H4 (cell line): ENCODE measurements around the gene PPM1E. TPM values are rescaled to one million over a fixed set of nuclear protein-coding genes. Genes with fewer than 3 reads are reported as not detected.
"Not testable (repeated sequence)": the region's sequence is repeated elsewhere in the genome, so short reads cannot be mapped to it uniquely, and the experiment has no call there.

Source experiments
- DNase-seq: peaks from one replicate; pipeline ENCODE4 v3.0.0-alpha.2; 2015; ENCODE audit warnings: low spot score
- total RNA-seq: library from RNA; depleted of rRNA; stranded (reverse); fragments of >200 nt; shearing (Covaris generic); gene quantifications from 2 replicates; pipeline ENCODE4 v1.2.3, GENCODE V29; 2014

Gene PPM1E
- total RNA-seq, 1 experiment from 2014 or later: 3.1 TPM

- DNase-seq: no peak
These were observed 192.2 kb downstream of the PPM1E start for GRCh38 chr17:58947824-58948223.

DNA sequence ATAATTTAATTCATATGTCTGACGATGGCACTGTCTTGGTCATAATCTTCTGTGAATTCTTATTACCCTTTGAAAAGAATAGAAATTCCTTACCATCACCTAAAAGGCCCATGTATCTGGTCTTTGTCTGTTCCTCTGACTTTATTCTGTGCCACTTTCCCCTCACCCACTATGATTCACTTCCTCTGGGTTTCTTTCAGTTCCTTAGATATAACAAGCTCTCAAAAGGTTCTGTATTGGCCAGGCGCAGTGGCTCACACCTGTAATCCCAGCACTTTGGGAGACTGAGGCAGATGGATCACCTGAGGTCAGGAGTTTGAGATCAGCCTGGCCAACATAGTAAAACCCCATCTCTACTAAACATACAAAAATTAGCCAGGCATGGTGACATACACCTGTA is 198.7 kb downstream of the PPM1E start:
- DNase-seq: not testable (repeated sequence)

DNA sequence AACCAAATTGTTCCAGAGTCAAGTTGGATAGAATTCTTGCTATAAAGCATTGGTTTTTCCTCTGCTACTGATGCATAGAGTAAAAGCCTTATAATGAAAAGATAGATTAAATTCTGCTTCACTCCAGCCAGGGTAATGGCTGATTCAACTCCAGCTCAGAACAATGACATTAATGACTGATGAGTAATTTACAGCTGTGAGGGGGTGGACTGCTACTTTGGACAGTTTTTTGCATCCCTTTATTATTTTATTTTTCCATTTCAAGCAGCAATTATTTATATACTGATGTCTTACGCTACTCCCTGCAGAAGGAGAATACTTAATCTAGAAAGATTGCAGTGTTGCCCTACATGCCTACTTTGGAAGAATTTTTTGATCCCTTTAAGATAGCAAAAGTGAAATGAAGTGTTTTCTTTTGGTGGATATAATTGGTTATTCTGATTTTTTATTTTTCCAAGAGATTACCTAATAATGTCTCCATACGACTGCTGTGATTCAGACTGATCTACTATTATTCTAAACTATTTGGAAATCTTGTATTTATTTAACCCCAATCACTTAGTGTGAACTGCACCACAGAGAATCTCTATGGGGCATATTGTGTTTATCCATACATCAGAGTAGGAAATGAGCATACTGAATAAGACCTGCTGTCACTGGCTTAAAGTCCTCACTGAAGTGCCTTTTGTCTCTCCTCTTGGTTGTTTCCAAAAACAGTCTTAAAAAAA is 201.5 kb downstream of the PPM1E start:
- no peak for DNase-seq

- DNase-seq: not testable (repeated sequence)
These were observed 202.0 kb downstream of the PPM1E start for GRCh38 chr17:58957725-58958073.

DNA sequence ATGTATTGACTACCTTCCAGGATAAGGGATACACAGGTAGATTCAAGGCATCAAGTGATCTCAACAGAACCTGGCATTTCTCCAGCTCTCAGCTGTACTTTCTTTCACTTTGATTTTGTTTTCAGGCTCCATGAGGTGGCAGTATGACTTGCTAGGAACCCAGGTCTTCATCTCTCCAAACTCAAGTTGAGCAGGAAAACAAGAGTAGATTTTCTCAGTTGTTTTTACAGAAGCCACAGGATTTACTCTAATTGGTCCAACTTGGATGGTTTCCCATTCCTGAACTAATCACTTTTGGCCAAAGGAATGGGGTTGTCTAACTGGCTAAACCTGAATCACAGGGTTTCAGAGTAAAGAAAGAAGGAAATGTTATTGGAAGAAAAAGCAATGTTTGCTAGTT is 204.4 kb downstream of the PPM1E start:
- peak; percentile 92 for DNase-seq

DNA sequence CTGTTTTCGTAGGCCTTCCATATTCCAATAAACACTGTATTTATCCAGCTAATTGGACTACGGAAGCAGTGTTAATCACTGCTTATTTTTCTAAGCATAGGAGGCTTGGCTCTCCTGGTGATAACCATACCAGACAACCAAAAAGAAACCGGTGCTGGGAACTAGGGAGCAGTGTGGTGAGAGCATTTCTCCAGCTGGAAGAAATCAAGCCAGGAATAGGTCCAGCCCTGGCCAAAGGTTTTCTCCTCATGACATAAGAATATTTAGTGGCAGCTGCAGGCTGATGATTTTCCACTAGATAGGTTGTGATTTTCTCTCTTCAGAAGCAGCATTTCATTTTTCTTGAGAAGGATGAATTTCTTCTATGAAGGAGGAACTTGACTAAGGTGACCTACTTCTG is 209.6 kb downstream of the PPM1E start:
- no peak for DNase-seq

GRCh38 chr17:58966208-58966607 is 210.6 kb downstream of the PPM1E start:
- no peak for DNase-seq

DNA sequence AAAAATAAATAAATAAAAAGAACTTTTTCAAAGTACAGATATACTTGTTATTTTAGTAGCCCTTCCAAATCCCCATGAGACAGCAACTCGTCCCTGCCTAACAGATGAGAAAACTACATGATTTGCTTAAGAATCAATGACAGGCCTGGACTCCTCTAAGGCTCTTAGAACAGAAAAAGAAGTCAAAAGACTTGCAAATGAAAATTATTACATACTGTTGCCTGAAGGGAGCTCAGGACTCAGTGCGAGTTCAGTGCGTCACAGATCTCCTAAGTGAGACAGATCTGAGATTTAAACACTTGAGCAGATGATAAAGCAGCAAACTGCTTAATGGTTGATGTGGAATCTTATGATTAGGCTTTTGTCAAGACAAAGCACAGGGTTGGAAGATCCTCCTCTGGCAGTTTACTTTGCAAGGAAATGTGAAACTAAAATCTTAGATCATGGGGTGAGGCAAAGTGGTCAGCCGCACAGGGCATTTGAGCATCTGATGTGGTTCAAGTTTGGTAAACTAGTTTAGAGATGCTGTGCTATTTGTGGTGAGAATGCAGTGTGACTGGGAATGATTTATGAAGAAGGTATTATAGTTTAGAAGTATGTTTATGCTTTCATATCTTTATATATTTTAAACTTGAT is 212.9 kb downstream of the PPM1E start:
- peak; percentile 81 for DNase-seq

DNA sequence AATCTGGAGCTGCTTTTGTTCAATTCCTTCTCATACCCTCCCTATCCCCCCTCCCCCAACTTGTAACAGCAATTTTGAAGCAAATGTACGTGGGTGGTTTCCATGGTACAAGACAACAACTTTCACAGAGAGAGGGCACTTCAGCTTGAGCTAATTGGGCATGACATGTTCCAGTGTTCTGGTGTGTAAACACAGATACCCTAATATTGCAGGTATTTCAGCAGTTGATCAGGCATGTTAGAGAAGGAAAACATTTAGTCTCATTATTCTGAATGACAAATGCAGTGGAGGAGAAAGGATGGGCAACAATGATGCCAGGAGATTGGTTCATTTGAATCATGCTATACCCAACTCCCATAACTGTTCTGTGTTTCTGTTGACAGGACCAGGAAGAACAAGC is 213.5 kb downstream of the PPM1E start:
- peak; percentile 59 for DNase-seq

DNA sequence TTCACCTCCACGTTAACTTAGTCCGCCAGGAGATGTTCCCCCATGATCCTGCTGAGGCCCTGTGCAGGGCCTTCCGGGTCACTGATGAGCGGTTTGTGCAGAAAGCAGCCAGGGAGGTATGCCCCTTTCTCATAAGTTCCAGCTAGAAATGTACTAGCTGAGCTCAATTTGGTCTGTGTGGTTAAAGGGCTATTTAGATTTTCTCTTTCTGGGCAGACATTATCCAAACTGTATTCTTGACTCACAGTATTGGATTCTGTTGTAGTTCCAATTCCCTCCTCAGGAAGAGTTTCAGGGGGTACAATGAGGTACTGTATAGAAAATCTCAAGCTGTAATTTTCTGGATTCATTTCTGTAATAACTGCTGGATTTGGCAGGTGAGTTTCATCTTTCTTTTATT is 214.0 kb downstream of the PPM1E start:
- DNase-seq: no peak

DNA sequence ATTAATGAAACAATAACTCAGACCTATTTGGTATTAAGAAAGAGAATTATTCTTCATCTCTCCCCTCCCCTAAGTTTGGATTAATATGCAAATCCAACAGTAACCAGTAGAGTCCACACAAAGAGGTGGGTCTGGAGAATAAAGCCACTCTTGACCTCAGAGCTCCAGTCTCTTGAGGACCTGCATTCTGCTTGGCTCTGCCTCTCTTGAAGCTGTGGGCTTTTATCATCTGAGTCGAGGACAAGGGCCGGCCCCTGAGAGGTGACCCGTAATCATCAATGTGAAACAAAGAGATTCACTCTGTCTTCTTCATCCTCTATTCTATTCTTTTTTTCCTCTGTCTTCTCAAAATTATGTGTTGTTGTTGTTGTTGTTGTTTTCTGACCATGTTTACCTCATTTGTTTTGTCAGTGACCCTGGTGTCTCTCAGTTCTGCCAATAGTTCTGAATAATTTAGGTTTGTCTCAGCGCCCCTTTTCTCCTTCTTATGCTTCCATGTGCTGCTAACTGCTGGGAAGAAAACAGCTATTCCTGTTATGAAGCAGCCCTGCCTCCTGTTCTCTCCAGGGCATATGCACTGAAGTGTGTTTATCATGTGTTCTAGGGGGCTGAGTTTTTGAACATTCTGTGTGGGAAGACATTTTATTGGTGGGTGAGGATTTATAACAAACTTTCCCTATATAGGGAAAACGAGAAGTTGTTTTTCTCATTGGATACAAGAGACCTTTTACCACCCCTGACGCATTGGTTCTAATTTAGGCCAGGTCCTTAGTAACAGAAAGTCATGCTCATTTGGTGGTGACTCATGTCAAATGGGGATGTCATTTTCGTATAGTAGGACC is 215.2 kb downstream of the PPM1E start:
- DNase-seq: no peak

GRCh38 chr17:58974354-58974753 is 218.7 kb downstream of the PPM1E start:
- DNase-seq: no peak

GRCh38 chr17:58976541-58976940 is 220.9 kb downstream of the PPM1E start:
- DNase-seq: no peak

- DNase-seq: no peak
These were observed 225.2 kb downstream of the PPM1E start for GRCh38 chr17:58980706-58981481.

DNA sequence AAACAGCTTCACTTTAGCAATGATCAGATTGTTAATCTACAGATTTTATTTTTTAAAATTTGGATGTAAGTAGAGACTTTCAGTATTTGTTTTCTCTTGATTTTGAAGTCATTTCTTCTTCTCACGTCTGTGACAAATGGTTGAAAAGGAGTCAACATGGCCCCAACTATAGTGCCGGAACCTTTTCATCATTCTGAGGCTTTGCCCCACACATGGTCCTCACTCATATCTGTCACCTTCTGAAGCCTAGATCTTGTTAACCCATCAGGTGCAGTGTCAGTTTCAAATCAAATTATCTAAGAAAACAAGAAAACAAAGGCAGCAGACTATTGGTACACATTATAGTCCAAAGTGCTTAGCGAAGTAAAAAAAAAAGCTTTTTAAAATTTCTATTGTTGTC is 227.0 kb downstream of the PPM1E start:
- DNase-seq: no peak

DNA sequence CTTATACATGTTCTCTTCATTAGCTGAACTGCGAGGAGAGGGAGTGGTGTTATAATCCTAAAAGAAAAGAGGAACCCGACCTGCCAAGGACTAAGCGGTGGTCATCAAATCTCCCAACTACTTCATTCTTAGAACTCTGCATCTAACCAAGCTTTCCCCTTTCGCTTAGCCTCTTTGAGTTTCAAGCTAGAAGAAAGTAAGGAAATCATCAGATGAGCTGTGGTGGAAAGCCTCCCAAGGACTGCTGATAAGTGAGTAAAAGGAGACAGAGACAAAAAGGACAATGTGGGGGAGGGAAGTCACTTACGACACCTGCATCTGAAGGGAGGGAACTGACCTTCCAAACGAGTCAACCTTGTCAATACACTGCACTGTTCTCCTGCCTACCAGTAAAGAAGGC is 229.7 kb downstream of the PPM1E start:
- DNase-seq: no peak

- DNase-seq: no peak
These were observed 230.3 kb downstream of the PPM1E start for GRCh38 chr17:58985971-58986370.

DNA sequence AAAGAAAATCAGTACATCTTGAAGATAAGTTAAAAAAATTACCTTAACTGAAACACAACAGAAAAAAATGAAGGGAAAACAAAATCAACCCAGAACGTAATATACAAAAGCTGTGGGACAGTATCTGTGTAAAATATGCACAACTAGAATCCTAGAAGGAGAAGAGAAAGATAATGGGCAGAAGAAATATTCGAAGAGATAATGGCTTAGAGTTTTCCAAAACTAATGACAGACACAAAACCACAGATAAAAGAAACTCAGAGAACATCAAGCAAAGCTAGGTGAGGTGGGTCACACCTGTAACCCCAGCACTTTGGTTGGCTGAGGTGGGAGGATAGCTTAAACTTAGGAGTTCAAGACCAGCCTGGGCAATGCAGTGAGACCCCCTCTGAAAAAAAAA is 234.0 kb downstream of the PPM1E start:
- no peak for DNase-seq

DNA sequence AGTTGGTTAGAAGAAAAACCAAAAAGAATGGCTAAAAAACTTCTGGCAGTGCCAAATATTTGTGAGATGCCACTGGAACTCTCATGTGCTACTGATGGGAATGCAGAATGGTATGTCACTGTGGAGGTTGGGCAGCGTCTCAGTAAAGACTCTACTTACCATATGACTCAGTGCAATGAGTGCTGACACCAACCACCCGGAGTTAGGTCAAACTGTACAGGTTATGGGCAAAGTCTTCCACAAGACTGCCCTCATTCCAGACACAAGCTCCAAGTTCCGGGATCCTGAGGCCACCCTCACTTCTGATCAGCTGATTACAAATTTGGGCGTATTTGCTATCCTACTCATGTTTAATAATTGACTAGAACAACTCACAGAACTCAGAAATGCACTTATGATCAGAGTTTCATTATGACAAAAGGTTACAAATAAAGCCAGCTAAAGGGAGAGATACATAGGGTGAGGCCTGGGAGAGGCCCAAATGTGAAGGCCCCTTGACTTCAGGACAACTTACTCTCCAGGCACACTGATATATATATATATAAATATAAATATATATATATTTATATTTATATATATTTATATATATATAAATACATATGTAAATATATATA is 236.2 kb downstream of the PPM1E start:
- DNase-seq: no peak

GRCh38 chr17:58993311-58993710 is 237.7 kb downstream of the PPM1E start:
- no peak for DNase-seq

DNA sequence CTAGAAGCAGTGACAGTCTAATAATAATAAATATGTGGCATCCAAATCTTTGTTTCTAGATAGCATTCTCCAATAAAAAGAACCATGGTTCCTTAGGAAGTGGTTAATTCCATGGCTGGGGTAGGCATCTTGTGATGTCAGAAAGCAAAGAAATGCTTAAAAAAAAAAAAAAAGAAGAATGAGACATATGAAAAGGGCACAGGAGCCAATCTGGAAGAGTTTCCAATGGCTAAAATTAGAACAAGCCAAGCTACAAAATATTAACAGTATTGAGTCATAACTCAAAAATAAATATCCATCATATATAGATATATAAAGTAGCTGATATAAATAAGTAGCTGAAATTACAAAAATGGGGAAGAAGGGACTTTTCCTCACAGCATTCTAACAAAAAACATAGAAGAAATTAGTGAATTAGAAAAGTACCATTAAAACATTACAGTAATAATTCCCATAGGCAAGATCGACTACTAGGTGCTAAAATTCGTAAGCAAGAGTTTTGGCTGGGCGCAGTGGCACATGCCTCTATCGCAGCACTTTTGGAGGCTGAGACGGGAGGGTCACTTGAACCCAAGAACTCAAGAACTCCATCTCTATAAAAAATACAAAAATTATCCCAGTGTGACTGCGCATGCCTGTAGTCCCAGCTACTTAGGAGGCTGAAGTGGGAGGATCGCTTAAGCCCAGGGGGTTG is 239.7 kb downstream of the PPM1E start:
- no peak for DNase-seq
